GM20000 (cell line): ENCODE results near the gene ACTC1.

Source experiments
- DNase-seq: peaks from one replicate; pipeline ENCODE4 v3.0.0; 2012; ENCODE audit warnings: low spot score
- CTCF ChIP-seq: IDR thresholded peaks from 2 replicates; pipeline ENCODE4 v1.5.1; 2012; ENCODE audit warnings: mild to moderate bottlenecking, control low read depth; ENCODE audit errors: extremely low read depth, missing control alignments

The ACTC1 gene

DNA sequence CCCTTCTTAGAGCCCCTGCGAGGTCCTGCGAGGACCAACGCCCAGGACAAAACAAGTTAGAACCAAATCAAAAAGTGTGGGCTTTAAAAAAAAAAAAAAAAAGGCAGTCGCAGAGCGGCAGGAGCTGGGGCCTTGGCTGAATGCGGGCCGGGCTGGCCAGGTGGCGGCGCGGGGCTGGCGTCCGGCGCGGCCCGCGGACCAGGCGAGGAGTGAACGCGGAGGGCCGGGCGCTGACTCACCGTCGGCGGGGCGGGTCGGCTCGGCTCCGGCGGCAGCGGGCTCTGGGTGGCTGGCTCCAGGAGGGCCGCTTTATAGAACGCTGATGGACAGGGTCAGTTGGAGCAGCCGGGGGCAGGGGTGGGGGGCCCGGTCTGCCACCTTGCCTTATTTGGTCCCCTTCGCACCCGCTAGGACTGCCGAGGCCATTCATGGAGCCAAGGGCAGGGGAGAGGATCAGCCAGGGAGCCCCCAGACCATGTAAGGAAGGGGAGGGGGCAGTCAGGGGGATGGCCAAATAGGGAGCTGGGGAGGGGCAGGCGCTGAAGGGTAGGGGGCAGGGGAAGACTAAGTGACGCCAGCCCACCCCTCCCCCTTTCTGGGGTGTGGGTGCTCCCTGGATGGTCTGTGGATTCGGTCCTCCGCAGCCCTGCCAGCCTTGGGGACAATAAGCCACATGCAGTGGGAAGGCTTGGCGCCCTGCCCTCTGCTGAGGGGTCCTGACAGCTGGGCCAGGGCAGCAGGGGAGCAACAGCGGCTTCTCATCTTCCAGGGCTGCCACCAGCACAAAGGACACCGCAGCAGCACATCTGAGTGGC is at the start of gene ACTC1:
Gene ACTC1, minus strand, starts transcription at position 283 of the 815 bp plus-strand sequence. CDS start 741 bp downstream, outside the sequence.
- DNase-seq, result no peak
- TF ChIP-seq CTCF, result no peak

DNA sequence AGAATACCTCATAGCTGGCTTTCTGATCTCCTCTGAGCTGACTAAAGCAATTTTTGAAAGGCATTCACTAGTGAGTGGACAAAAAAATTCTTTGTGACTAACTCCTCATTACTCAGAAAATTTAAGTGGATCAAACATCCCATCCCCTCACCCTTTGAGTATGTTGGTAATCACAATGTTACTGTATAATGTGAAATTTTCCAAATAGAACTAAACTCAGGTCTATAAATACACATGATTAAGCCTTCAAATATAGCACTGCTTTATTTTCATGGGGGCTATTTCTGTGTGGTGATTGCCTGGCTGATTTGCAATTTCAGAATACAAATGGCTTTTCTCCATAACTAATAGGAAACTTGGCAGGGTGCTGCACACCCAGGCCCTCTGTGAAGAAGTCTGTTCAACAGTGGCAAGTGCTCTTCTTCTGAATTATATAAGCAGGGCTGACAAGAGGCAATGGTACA is 45.9 kb upstream of the ACTC1 start:
- DNase-seq, result no peak
- TF ChIP-seq CTCF, result no peak

DNA sequence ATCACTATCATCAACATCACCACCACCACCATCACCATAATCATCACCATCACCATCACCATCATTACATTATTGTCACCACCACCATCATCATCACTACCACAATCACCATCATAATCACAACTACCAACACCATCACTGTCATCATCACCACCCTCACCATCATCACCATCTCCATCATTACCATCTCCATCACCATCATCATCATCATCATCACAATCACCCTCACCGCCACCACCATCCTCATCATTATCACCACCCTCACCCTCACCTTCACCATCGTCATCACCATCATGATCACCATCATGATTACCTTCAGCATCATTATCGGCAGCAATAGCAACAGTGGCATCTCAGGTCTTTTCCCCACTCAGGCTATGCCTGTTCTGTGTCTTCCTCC is 42.9 kb upstream of the ACTC1 start:
- DNase-seq, result no peak
- no peak for TF ChIP-seq CTCF

DNA sequence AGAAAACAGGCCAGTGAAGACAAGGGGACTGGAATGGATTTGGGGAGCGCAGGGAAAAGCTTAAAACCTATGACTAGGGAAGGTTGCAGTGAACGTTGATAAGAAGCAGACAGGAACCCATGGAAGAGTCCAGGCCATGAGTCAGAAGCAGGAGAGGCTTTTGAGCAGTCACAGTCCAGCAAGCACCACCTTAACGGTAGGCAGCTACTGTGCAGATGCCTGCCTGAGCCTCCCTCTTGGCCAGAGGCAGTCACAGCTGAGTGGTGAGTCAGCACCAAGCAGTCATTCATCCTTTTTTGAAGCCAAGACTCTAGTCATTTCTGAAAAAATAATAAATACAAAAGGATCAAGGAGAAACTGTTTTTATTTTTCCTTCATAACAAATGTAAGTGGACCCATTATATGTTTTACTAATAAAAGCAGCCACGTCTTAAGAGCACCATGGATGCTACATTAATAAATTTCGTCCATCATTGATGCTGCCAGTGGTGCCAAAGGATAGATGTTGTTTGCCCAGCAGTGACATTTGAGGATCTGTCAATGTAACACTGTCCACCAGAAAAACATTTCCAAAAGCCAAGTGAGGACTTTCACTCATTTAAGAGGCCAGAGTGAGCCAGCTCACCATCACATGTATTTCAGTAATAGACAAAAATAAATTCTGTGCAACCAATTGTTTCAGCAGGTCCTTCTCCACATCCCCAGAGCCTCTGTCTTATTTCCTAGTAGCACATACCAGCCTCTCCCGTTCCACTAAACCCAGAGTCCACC is 42.1 kb upstream of the ACTC1 start:
- no peak for TF ChIP-seq CTCF
- no peak for DNase-seq

GRCh38 chr15:34828145-34828911 is 33.0 kb upstream of the ACTC1 start:
- no peak for DNase-seq
- TF ChIP-seq CTCF, result no peak

GRCh38 chr15:34821831-34822230 is 26.5 kb upstream of the ACTC1 start:
- no peak for TF ChIP-seq CTCF
- no peak for DNase-seq
